ENCODE measurements around the gene SERINC5.
"Not testable (repeated sequence)": the region's sequence is repeated elsewhere in the genome, so short reads cannot be mapped to it uniquely, and the experiment has no call there.

SERINC5 gene

GRCh38 chr5:80127116-80127552 lies 128.7 kb downstream of the SERINC5 start:
- DNase-seq = no peak

- no peak for DNase-seq
These were observed 129.8 kb downstream of the SERINC5 start for GRCh38 chr5:80125962-80126480.

GRCh38 chr5:80125022-80125961 lies 130.6 kb downstream of the SERINC5 start:
- DNase-seq = peak in 1 of 2 donors; percentile 10

- DNase-seq = no peak
These were observed 131.5 kb downstream of the SERINC5 start for GRCh38 chr5:80124121-80124918.

GRCh38 chr5:80122579-80122978 lies 133.3 kb downstream of the SERINC5 start:
- no peak for DNase-seq

- DNase-seq = no peak
These were observed 136.5 kb downstream of the SERINC5 start for GRCh38 chr5:80119372-80119771.

- no peak for DNase-seq
These were observed 138.4 kb downstream of the SERINC5 start for GRCh38 chr5:80117446-80117845.

GRCh38 chr5:80116465-80116864 lies 139.4 kb downstream of the SERINC5 start:
- DNase-seq = no peak

- DNase-seq = no peak
These were observed 139.8 kb downstream of the SERINC5 start for GRCh38 chr5:80116000-80116399.

- DNase-seq = no peak
These were observed 141.0 kb downstream of the SERINC5 start for GRCh38 chr5:80114860-80115259.

- DNase-seq = not testable (repeated sequence)
These were observed 144.4 kb downstream of the SERINC5 start for GRCh38 chr5:80111376-80111990.

- no peak for DNase-seq
These were observed 146.0 kb downstream of the SERINC5 start for GRCh38 chr5:80109646-80110478.

GRCh38 chr5:80106916-80107315 lies 148.9 kb downstream of the SERINC5 start:
- DNase-seq = no peak

GRCh38 chr5:80105698-80106439 lies 150.0 kb downstream of the SERINC5 start:
- no peak for DNase-seq

- no peak for DNase-seq
These were observed 152.5 kb downstream of the SERINC5 start for GRCh38 chr5:80103371-80103770.

- DNase-seq = no peak
These were observed 153.9 kb downstream of the SERINC5 start for GRCh38 chr5:80101993-80102392.

- no peak for DNase-seq
These were observed 158.4 kb downstream of the SERINC5 start for GRCh38 chr5:80097451-80097850.

- no peak for DNase-seq
These were observed 161.6 kb downstream of the SERINC5 start for GRCh38 chr5:80094236-80094738.

- DNase-seq = no peak
These were observed 162.1 kb downstream of the SERINC5 start for GRCh38 chr5:80093796-80094195.

GRCh38 chr5:80092486-80093107 lies 163.3 kb downstream of the SERINC5 start:
- no peak for DNase-seq

- peak; percentile 5 to 11 for DNase-seq
These were observed 164.1 kb downstream of the SERINC5 start for GRCh38 chr5:80091792-80092192.

All from stimulated activated CD4-positive, alpha-beta T cell treated with anti-CD3 and anti-CD28 coated beads, Interleukin-2, amount 100 ng/mL, for 48 hours (primary cell).